Stimulated activated CD4-positive, alpha-beta T cell treated with anti-CD3 and anti-CD28 coated beads, Interleukin-1b, Interleukin-23, amount 100 ng/mL, for 24 hours (primary cell): Measurements from ENCODE around the gene MAP1LC3C.
"Not testable (repeated sequence)": the region's sequence is repeated elsewhere in the genome, so short reads cannot be mapped to it uniquely, and the experiment has no call there.

Experiments used
- DNase-seq, 4 experiments: peaks; one replicate each; pipeline ENCODE4 v3.0.0-alpha.2; 2020; ENCODE audit warnings: low read depth in 4 of 4, low spot score in 1 of 4

MAP1LC3C gene

GRCh38 chr1:241994171-241994570 lies 4.7 kb downstream of the MAP1LC3C start:
- no peak for DNase-seq

- DNase-seq: no peak
Observed at GRCh38 chr1:241992734-241993133, 6.2 kb downstream of the MAP1LC3C start.

- no peak for DNase-seq
Observed at GRCh38 chr1:241990040-241990439, 8.9 kb downstream of the MAP1LC3C start.

- not testable (repeated sequence) for DNase-seq
Observed at GRCh38 chr1:241988389-241988930, 10.4 kb downstream of the MAP1LC3C start.

GRCh38 chr1:241985787-241986186 lies 13.1 kb downstream of the MAP1LC3C start:
- no peak for DNase-seq

- no peak for DNase-seq
Observed at GRCh38 chr1:241979926-241980325, 19.0 kb downstream of the MAP1LC3C start.

- no peak for DNase-seq
Observed at GRCh38 chr1:241979071-241979470, 19.8 kb downstream of the MAP1LC3C start.

- no peak for DNase-seq
Observed at GRCh38 chr1:241976229-241976628, 22.7 kb downstream of the MAP1LC3C start.

GRCh38 chr1:241972703-241973369 lies 26.1 kb downstream of the MAP1LC3C start:
- DNase-seq: no peak

- no peak for DNase-seq
Observed at GRCh38 chr1:241968611-241969010, 30.3 kb downstream of the MAP1LC3C start.

- no peak for DNase-seq
Observed at GRCh38 chr1:241964550-241965282, 34.2 kb downstream of the MAP1LC3C start.

GRCh38 chr1:241963722-241964121 lies 35.2 kb downstream of the MAP1LC3C start:
- DNase-seq: no peak

GRCh38 chr1:241962153-241962552 lies 36.7 kb downstream of the MAP1LC3C start:
- DNase-seq: no peak

- DNase-seq: no peak
Observed at GRCh38 chr1:241957692-241958494, 41.0 kb downstream of the MAP1LC3C start, which contains the start of gene BECN2. BECN2 (plus strand) TSS chr1:241957767; CDS start chr1:241957767, 0 bp downstream.

GRCh38 chr1:241950390-241950789 lies 48.5 kb downstream of the MAP1LC3C start:
- DNase-seq: no peak

GRCh38 chr1:241947354-241947753 lies 51.5 kb downstream of the MAP1LC3C start:
- no peak for DNase-seq
